HEK293 (cell line): ENCODE measurements around the gene ATP23.

ENCODE experiments used
- CTCF ChIA-PET: fragments of 350-600 bp; formaldehyde crosslinking; extraction: SDS; loops from one replicate; lab custom pipeline; 2021; ENCODE audit warnings: antibody characterized with exemption; lab: Yijun Ruan, JAX
- POLR2A ChIA-PET: fragments of 300-600 bp; formaldehyde crosslinking; extraction: SDS; loops from one replicate; lab custom pipeline; 2020; ENCODE audit warnings: antibody characterized with exemption, inconsistent platforms; lab: Yijun Ruan, JAX
- H3K27ac ChIP-seq: fragments of 200-500 bp; sonication (Bioruptor generic); 2 replicates; pipeline ENCODE4 v1.5.1; 2014; ENCODE audit warnings: low read depth, low read length, control low read depth, inconsistent platforms; ENCODE audit errors: extremely low read depth
- H3K36me3 ChIP-seq, 2 experiments: fragments of 200-500 bp in 1 of 2; sonication (Bioruptor generic) in 1 of 2; 1 replicate in 1 of 2; 2 replicates in 1 of 2; pipeline ENCODE4 v1.5.1; 2014 to 2017; ENCODE audit warnings: inconsistent platforms in 2 of 2, low read length in 2 of 2; ENCODE audit not compliant: control insufficient read depth in 2 of 2, insufficient read depth in 1 of 2
- H3K4me1 ChIP-seq: fragments of 200-500 bp; sonication (Bioruptor generic); 2 replicates; pipeline ENCODE4 v1.5.1; 2014; ENCODE audit warnings: mild to moderate bottlenecking, low read length, inconsistent platforms; ENCODE audit not compliant: control insufficient read depth, insufficient read depth
- H3K4me3 ChIP-seq: 2 replicates; pipeline ENCODE4 v1.5.1; 2011; ENCODE audit warnings: low read depth, mild to moderate bottlenecking, control low read depth, low read length, moderate library complexity
- H3K9me3 ChIP-seq: fragments of 200-500 bp; sonication (Bioruptor generic); 2 replicates; pipeline ENCODE4 v1.5.1; 2014; ENCODE audit warnings: low read depth, low read length, inconsistent platforms; ENCODE audit not compliant: control insufficient read depth, insufficient read depth
- ATF2 ChIP-seq: fragments of 450-650 bp; formaldehyde crosslinking; IDR thresholded peaks from 2 replicates; pipeline ENCODE4 v1.5.1; 2016; ENCODE audit warnings: missing biosample characterization, missing genetic modification characterization, low read depth
- CTCF ChIP-seq: fragments of 450-650 bp; formaldehyde crosslinking; IDR thresholded peaks from 2 replicates; pipeline ENCODE4 v1.5.1; 2016; ENCODE audit warnings: missing biosample characterization, missing genetic modification characterization
- GLIS1 ChIP-seq: fragments of 450-650 bp; formaldehyde crosslinking; IDR thresholded peaks from 2 replicates; pipeline ENCODE4 v1.5.1; 2016; ENCODE audit warnings: missing biosample characterization, missing genetic modification characterization
- KLF1 ChIP-seq: fragments of 450-650 bp; formaldehyde crosslinking; IDR thresholded peaks from 2 replicates; pipeline ENCODE4 v1.5.1; 2016; ENCODE audit warnings: missing biosample characterization, missing genetic modification characterization
- KLF8 ChIP-seq: fragments of 450-650 bp; formaldehyde crosslinking; IDR thresholded peaks from 2 replicates; pipeline ENCODE4 v1.5.1; 2016; ENCODE audit warnings: missing biosample characterization, missing genetic modification characterization
- PRDM1 ChIP-seq: fragments of 450-650 bp; formaldehyde crosslinking; IDR thresholded peaks from 2 replicates; pipeline ENCODE4; 2016; ENCODE audit warnings: missing biosample characterization, missing genetic modification characterization
- YY2 ChIP-seq: fragments of 450-650 bp; formaldehyde crosslinking; IDR thresholded peaks from 2 replicates; pipeline ENCODE4 v1.5.1; 2016; ENCODE audit warnings: missing biosample characterization, missing genetic modification characterization
- ZNF174 ChIP-seq: fragments of 450-650 bp; formaldehyde crosslinking; IDR thresholded peaks from 2 replicates; pipeline ENCODE4 v1.5.0; 2017; ENCODE audit warnings: missing biosample characterization, mild to moderate bottlenecking, missing genetic modification characterization
- ZNF335 ChIP-seq: fragments of 450-650 bp; formaldehyde crosslinking; conservative IDR thresholded peaks from 2 replicates; pipeline ENCODE4 v1.5.1; 2016; ENCODE audit warnings: missing biosample characterization, missing genetic modification characterization
- ZNF366 ChIP-seq: fragments of 450-650 bp; formaldehyde crosslinking; conservative IDR thresholded peaks from 2 replicates; pipeline ENCODE4 v1.5.1; 2016; ENCODE audit warnings: missing biosample characterization, missing genetic modification characterization
- ZNF449 ChIP-seq: fragments of 450-650 bp; formaldehyde crosslinking; IDR thresholded peaks from 2 replicates; pipeline ENCODE4 v1.5.1; 2017; ENCODE audit warnings: missing biosample characterization, mild to moderate bottlenecking, missing genetic modification characterization, moderate library complexity
- ZNF488 ChIP-seq: fragments of 450-650 bp; formaldehyde crosslinking; IDR thresholded peaks from 2 replicates; pipeline ENCODE4 v1.5.1; 2016; ENCODE audit warnings: missing biosample characterization, missing genetic modification characterization
- ZNF501 ChIP-seq: fragments of 450-650 bp; formaldehyde crosslinking; IDR thresholded peaks from 2 replicates; pipeline ENCODE4 v1.5.1; 2016; ENCODE audit warnings: missing biosample characterization, missing genetic modification characterization
- ZNF510 ChIP-seq: fragments of 450-650 bp; formaldehyde crosslinking; IDR thresholded peaks from 2 replicates; pipeline ENCODE4 v1.5.1; 2018; ENCODE audit warnings: mild to moderate bottlenecking, missing genetic modification characterization, missing biosample characterization; ENCODE audit not compliant: insufficient replicate concordance
- ZNF521 ChIP-seq: fragments of 450-650 bp; formaldehyde crosslinking; IDR thresholded peaks from 2 replicates; pipeline ENCODE4 v1.5.1; 2017; ENCODE audit warnings: missing biosample characterization, mild to moderate bottlenecking, missing genetic modification characterization
- ZNF548 ChIP-seq: fragments of 450-650 bp; formaldehyde crosslinking; IDR thresholded peaks from 2 replicates; pipeline ENCODE4 v1.5.1; 2016; ENCODE audit warnings: missing biosample characterization, missing genetic modification characterization
- ZNF555 ChIP-seq: fragments of 450-650 bp; formaldehyde crosslinking; conservative IDR thresholded peaks from 2 replicates; pipeline ENCODE4 v1.5.1; 2017; ENCODE audit warnings: missing biosample characterization, mild to moderate bottlenecking, missing genetic modification characterization, inconsistent platforms
- ZNF561 ChIP-seq: fragments of 450-650 bp; IDR thresholded peaks from 2 replicates; pipeline ENCODE4 v1.5.1; 2018; ENCODE audit warnings: missing biosample characterization, missing genetic modification characterization, borderline replicate concordance
- ZNF580 ChIP-seq: fragments of 450-650 bp; formaldehyde crosslinking; IDR thresholded peaks from 2 replicates; pipeline ENCODE4 v1.5.1; 2016; ENCODE audit warnings: missing biosample characterization, missing genetic modification characterization
- ZNF600 ChIP-seq: fragments of 450-650 bp; formaldehyde crosslinking; IDR thresholded peaks from 2 replicates; pipeline ENCODE4 v1.5.1; 2016; ENCODE audit warnings: missing biosample characterization, missing genetic modification characterization
- ZSCAN30 ChIP-seq: fragments of 450-650 bp; IDR thresholded peaks from 2 replicates; pipeline ENCODE4 v1.5.1; 2018; ENCODE audit warnings: missing biosample characterization, mild to moderate bottlenecking, missing genetic modification characterization, moderate library complexity

The ATP23 gene

GRCh38 chr12:57898308-57898970 is 42.9 kb upstream of the ATP23 start:
- peaks cover 15% of the 10 kb centered on the region for H3K4me1 ChIP-seq
- POLR2A ChIA-PET: interaction anchor here (1.8 kb wide), 1 partner anchor 54 kb away, joined by 6 read pairs; no protein-coding TSS in a partner anchor
- CTCF ChIA-PET: interaction anchor here (0.6 to 2.2 kb wide), 6 partner anchors 33 to 441 kb away, joined by 3 to 6 read pairs (median 3); no protein-coding TSS in a partner anchor
- no peak overlapping the region for H3K4me3 ChIP-seq
- no peaks in the 10 kb centered on the region for H3K9me3 ChIP-seq
- H3K27ac ChIP-seq: no peak overlapping the region
- H3K36me3 ChIP-seq: no peaks in the 10 kb centered on the region
- TF ChIP-seq ZNF366 (tag by site-specific recombination) (0 out of 2 replicates have a peak, but pooled peaks have one; percentile 15), ZNF548 (tag by site-specific recombination) (no peak), YY2 (0 out of 2 replicates have a peak, but pooled peaks have one; percentile 17), PRDM1 (tag by site-specific recombination) (peak; percentile 46), GLIS1 (tag by site-specific recombination) (peak; percentile 24; the same call in 1 of the 2 replicates), ZSCAN30 (no peak), KLF1 (tag by site-specific recombination) (peak; percentile 25; the same call in 1 of the 2 replicates)
- TF ChIP-seq, all 188 proteins: peak for 5

- H3K4me3 ChIP-seq: no peak overlapping the region
- peaks cover 11% of the 10 kb centered on the region for H3K4me1 ChIP-seq
- POLR2A ChIA-PET: interaction anchor here (1.8 kb wide), 1 partner anchor 54 kb away, joined by 6 read pairs; no protein-coding TSS in a partner anchor
- no peaks in the 10 kb centered on the region for H3K9me3 ChIP-seq
- no peak for TF ChIP-seq ZNF449
- TF ChIP-seq ZNF335 (tag by site-specific recombination): peak; percentile 16; the same call in 1 of the 2 replicates
- TF ChIP-seq ZNF501 (tag by site-specific recombination): no peak
- TF ChIP-seq, all 188 proteins: peak for 1
- no peak overlapping the region for H3K27ac ChIP-seq
- no peaks in the 10 kb centered on the region for H3K36me3 ChIP-seq
- CTCF ChIA-PET: interaction anchor here (0.6 to 2.2 kb wide), 8 partner anchors 34 to 441 kb away, joined by 3 to 6 read pairs (median 3); no protein-coding TSS in a partner anchor
These were observed 42.2 kb upstream of the ATP23 start for GRCh38 chr12:57899010-57899662.

- Histone ChIP-seq H3K9me3 (no peaks in the 10 kb centered on the region), H3K4me3 (no peak overlapping the region), H3K27ac (no peak overlapping the region), H3K4me1 (no peaks in the 10 kb centered on the region), H3K36me3 (no peaks in the 10 kb centered on the region)
- CTCF ChIA-PET: interaction anchor here (0.8 to 7.6 kb wide), 6 partner anchors 12 to 102 kb away, joined by 3 to 120 read pairs (median 8); no protein-coding TSS in a partner anchor
- POLR2A ChIA-PET: interaction anchor here (0.6 kb wide), 1 partner anchor 70 kb away, joined by 5 read pairs; no protein-coding TSS in a partner anchor
- TF ChIP-seq CTCF (tag by site-specific recombination) (no peak), ZNF580 (tag by site-specific recombination) (no peak), ZNF510 (no peak), ZNF488 (tag by site-specific recombination) (no peak), ZNF600 (tag by site-specific recombination) (no peak), ATF2 (tag by site-specific recombination) (no peak), KLF8 (no peak), ZNF174 (tag by site-specific recombination) (no peak), ZNF555 (no peak), ZNF561 (tag by site-specific recombination) (no peak), ZNF521 (tag by site-specific recombination) (no peak)
These were observed 38.8 kb upstream of the ATP23 start for GRCh38 chr12:57902478-57902969.
